Subcutaneous adipose tissue (tissue), 4 donors: ENCODE data around the gene ALDH18A1. TPM values are rescaled to one million over a fixed set of nuclear protein-coding genes. Genes with fewer than 3 reads are reported as not detected.

Source experiments
- CTCF ChIP-seq: fragments of 450-650 bp; IDR thresholded peaks from one replicate; pipeline ENCODE4 v1.5.1; 2016; ENCODE audit warnings: low read depth, mild to moderate bottlenecking, control low read depth, antibody characterized with exemption, moderate library complexity
- total RNA-seq, 4 donors: library from RNA; depleted of rRNA; stranded (reverse); fragments of >200 nt; gene quantifications; one replicate each; pipeline ENCODE4 v1.1.0, GENCODE V29; 2016

Gene ALDH18A1
- total RNA-seq, 4 donors from 2014 or later, result 18.5 to 29.0 (median 18.9) TPM

- no peak for TF ChIP-seq CTCF
Measured at GRCh38 chr10:95578619-95579018, 77.9 kb downstream of the ALDH18A1 start.

GRCh38 chr10:95574649-95575365 lies 81.7 kb downstream of the ALDH18A1 start:
- TF ChIP-seq CTCF, result no peak

- no peak for TF ChIP-seq CTCF
Measured at GRCh38 chr10:95573964-95574604, 82.4 kb downstream of the ALDH18A1 start.

- no peak for TF ChIP-seq CTCF
Measured at GRCh38 chr10:95573527-95573926, 83.0 kb downstream of the ALDH18A1 start.

GRCh38 chr10:95572131-95572820 lies 84.2 kb downstream of the ALDH18A1 start:
- TF ChIP-seq CTCF, result no peak

GRCh38 chr10:95571390-95571789 lies 85.1 kb downstream of the ALDH18A1 start:
- no peak for TF ChIP-seq CTCF

- no peak for TF ChIP-seq CTCF
Measured at GRCh38 chr10:95569368-95569767, 87.1 kb downstream of the ALDH18A1 start.
